ENCODE results near the gene FES.

DNA sequence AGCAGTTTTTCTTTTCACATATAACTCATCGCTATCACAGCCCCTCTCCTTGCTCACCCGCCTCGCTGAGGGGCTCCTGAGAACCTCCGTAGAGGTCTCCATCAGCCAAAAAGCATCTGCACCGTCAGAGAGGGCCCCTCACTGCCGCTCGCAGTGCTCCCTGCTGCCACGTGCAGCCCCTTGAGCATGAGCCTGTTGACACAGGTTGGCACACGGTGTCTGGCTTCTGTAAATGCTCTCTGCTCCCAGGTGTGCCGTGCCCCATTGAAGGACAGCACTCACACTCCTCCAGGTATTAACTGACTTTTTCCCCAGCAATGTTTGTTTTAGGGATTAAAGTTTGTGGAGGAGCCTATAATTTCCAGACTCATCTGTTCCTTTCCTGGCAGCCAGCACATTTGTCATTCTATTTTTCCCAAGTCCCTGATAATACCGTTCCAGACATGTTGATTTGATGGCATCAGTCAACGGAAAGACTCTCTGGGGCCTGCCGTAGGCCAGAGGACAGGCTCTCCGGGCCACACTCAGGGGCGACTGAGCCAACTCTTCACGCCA, 18.1 kb upstream of the FES start:
- TF ChIP-seq CTCF (IDR thresholded peaks at IDR 0.05; ENCODE audit: poor library complexity, severe bottlenecking), result no peak
- TF ChIP-seq POLR2AphosphoS5 (IDR thresholded peaks at IDR 0.05), result no peak
- TF ChIP-seq EZH2 (IDR thresholded peaks at IDR 0.05; ENCODE audit: borderline replicate concordance, insufficient read depth, low read length, poor library complexity, severe bottlenecking), result no peak
- TF ChIP-seq RAD21 (conservative IDR thresholded peaks at IDR 0.05), result no peak
- TF ChIP-seq EP300 (conservative IDR thresholded peaks at IDR 0.05; ENCODE audit: poor library complexity, severe bottlenecking), result no peak
- TF ChIP-seq, protein P1, sequence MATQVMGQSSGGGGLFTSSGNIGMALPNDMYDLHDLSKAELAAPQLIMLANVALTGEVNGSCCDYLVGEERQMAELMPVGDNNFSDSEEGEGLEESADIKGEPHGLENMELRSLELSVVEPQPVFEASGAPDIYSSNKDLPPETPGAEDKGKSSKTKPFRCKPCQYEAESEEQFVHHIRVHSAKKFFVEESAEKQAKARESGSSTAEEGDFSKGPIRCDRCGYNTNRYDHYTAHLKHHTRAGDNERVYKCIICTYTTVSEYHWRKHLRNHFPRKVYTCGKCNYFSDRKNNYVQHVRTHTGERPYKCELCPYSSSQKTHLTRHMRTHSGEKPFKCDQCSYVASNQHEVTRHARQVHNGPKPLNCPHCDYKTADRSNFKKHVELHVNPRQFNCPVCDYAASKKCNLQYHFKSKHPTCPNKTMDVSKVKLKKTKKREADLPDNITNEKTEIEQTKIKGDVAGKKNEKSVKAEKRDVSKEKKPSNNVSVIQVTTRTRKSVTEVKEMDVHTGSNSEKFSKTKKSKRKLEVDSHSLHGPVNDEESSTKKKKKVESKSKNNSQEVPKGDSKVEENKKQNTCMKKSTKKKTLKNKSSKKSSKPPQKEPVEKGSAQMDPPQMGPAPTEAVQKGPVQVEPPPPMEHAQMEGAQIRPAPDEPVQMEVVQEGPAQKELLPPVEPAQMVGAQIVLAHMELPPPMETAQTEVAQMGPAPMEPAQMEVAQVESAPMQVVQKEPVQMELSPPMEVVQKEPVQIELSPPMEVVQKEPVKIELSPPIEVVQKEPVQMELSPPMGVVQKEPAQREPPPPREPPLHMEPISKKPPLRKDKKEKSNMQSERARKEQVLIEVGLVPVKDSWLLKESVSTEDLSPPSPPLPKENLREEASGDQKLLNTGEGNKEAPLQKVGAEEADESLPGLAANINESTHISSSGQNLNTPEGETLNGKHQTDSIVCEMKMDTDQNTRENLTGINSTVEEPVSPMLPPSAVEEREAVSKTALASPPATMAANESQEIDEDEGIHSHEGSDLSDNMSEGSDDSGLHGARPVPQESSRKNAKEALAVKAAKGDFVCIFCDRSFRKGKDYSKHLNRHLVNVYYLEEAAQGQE (IDR thresholded peaks at IDR 0.05; ENCODE audit: borderline replicate concordance), result no peak
- TF ChIP-seq TAF1 (IDR thresholded peaks at IDR 0.05; ENCODE audit: low read depth), result no peak
